HepG2 (cell line): ENCODE data around the gene SPARC. TPM values are rescaled to one million over a fixed set of nuclear protein-coding genes. Genes with fewer than 3 reads are reported as not detected.

Source experiments
- ATAC-seq: fragments of 200-7000 bp; cut with Tn5 transposase; 3 replicates; pipeline ENCODE4 v1.9.1; 2020; ENCODE audit warnings: mild to moderate bottlenecking, moderate library complexity
- BruUV-seq: library from RNA; stranded (reverse); fragments of 400-500 nt; replicated peaks from 2 replicates; lab custom pipeline; 2021; lab: Mats Ljungman, UMichigan
- CTCF ChIA-PET: fragments of 300-600 bp; formaldehyde crosslinking; extraction: SDS; loops from one replicate; lab custom pipeline; 2021; ENCODE audit warnings: low total read pairs, inconsistent platforms, low intra/inter-chr PET ratio; lab: Yijun Ruan, JAX
- POLR2A ChIA-PET: fragments of 350-600 bp; sonication (Branson Sonifier 250); formaldehyde crosslinking; loops from one replicate; lab custom pipeline; 2020; ENCODE audit warnings: antibody characterized with exemption, inconsistent platforms; lab: Yijun Ruan, JAX
- DNase-seq: peaks from one replicate; pipeline ENCODE4 v3.0.0-alpha.2; 2015; ENCODE audit warnings: low spot score
- FAIRE-seq: peaks from 3 replicates; lab custom pipeline; 2011; peaks lifted over from hg19 to GRCh38; lab: Jason Lieb, UNC
- H2AFZ ChIP-seq: one replicate; pipeline ENCODE4 v1.6.1; 2011; ENCODE audit warnings: low read length, inconsistent platforms
- H3K27ac ChIP-seq: fragments of 300-600 bp; 3 replicates; pipeline ENCODE4 v1.8.0; 2011; ENCODE audit warnings: mixed run types, mild to moderate bottlenecking, mixed read lengths, low read length, inconsistent platforms; ENCODE audit not compliant: insufficient read depth; ENCODE audit errors: extremely low read length
- H3K27me3 ChIP-seq, 2 experiments: fragments of 200-600 bp in 1 of 2; 2 replicates in 1 of 2; 3 replicates in 1 of 2; pipeline versions ENCODE4 v1.6.0 to v1.8.0; 2011; ENCODE audit warnings: low read length in 2 of 2, mild to moderate bottlenecking in 2 of 2, moderate library complexity in 2 of 2, inconsistent platforms in 1 of 2; ENCODE audit not compliant: insufficient read depth in 2 of 2, control insufficient read depth in 1 of 2
- H3K36me3 ChIP-seq, 2 experiments: fragments of 200-600 bp in 1 of 2; replicated peaks in 1 of 2; 2 replicates in 1 of 2; 3 replicates in 1 of 2; pipeline versions ENCODE4 v1.5.1 to v1.8.0; 2011; ENCODE audit warnings: low read length in 2 of 2, inconsistent platforms in 1 of 2; ENCODE audit not compliant: insufficient read depth in 2 of 2, control insufficient read depth in 1 of 2
- H3K4me1 ChIP-seq: 2 replicates; pipeline ENCODE4 v1.5.1; 2012; ENCODE audit warnings: low read length, inconsistent platforms; ENCODE audit not compliant: insufficient read depth
- H3K4me2 ChIP-seq: 2 replicates; pipeline ENCODE4 v1.6.0; 2011; ENCODE audit warnings: low read depth, low read length, inconsistent platforms
- H3K4me3 ChIP-seq, 3 experiments: fragments of 200-600 bp in 1 of 3; sonication (generic), shearing (Covaris generic) in 1 of 3; replicated peaks in 1 of 3; 2 replicates each; pipeline ENCODE4 v1.5.1; 2011 to 2016; ENCODE audit warnings: low read length in 3 of 3, inconsistent platforms in 2 of 3, low read depth in 2 of 3, mild to moderate bottlenecking in 2 of 3, control low read depth in 1 of 3, mixed read lengths in 1 of 3; ENCODE audit not compliant: insufficient read depth in 1 of 3
- H3K79me2 ChIP-seq: one replicate; pipeline ENCODE4 v1.6.1; 2011; ENCODE audit warnings: low read length, inconsistent platforms; ENCODE audit not compliant: insufficient read depth
- H3K9ac ChIP-seq: 2 replicates; pipeline ENCODE4 v1.6.0; 2011; ENCODE audit warnings: mild to moderate bottlenecking, low read depth, low read length, inconsistent platforms; ENCODE audit not compliant: insufficient read depth
- H3K9me3 ChIP-seq: 2 replicates; pipeline ENCODE4 v1.5.1; 2012; ENCODE audit warnings: mild to moderate bottlenecking, low read length
- H4K20me1 ChIP-seq: 2 replicates; pipeline ENCODE4 v1.6.0; 2011; ENCODE audit warnings: inconsistent platforms, mild to moderate bottlenecking, low read length, moderate library complexity; ENCODE audit not compliant: insufficient read depth
- AFF4 ChIP-seq: sonication (generic); formaldehyde crosslinking; IDR thresholded peaks from 2 replicates; pipeline ENCODE4 v1.4.0; 2020; ENCODE audit warnings: missing genetic modification reagents
- E2F1 ChIP-seq: sonication (generic); formaldehyde crosslinking; IDR thresholded peaks from 2 replicates; pipeline ENCODE4 v1.5.0; 2020; ENCODE audit warnings: missing genetic modification reagents
- ETV6 ChIP-seq: sonication (generic); formaldehyde crosslinking; conservative IDR thresholded peaks from 2 replicates; pipeline ENCODE4 v1.4.0; 2020; ENCODE audit warnings: missing genetic modification reagents
- FOXC1 ChIP-seq: sonication (generic); formaldehyde crosslinking; IDR thresholded peaks from 2 replicates; pipeline ENCODE4 v1.8.0; 2022; ENCODE audit warnings: mild to moderate bottlenecking, missing genetic modification reagents, borderline replicate concordance
- GMEB1 ChIP-seq: sonication (generic); formaldehyde crosslinking; IDR thresholded peaks from 2 replicates; pipeline ENCODE4 v1.5.1; 2020; ENCODE audit warnings: missing genetic modification reagents, mild to moderate bottlenecking, borderline replicate concordance
- ISX ChIP-seq: sonication (generic); formaldehyde crosslinking; conservative IDR thresholded peaks from 2 replicates; pipeline ENCODE4 v1.5.0; 2020; ENCODE audit warnings: missing genetic modification reagents
- REPIN1 ChIP-seq: sonication (generic); formaldehyde crosslinking; IDR thresholded peaks from 2 replicates; pipeline ENCODE4 v1.8.0; 2022; ENCODE audit warnings: missing genetic modification reagents, low read depth, mild to moderate bottlenecking, borderline replicate concordance
- ZBTB4 ChIP-seq: sonication (generic); formaldehyde crosslinking; IDR thresholded peaks from 2 replicates; pipeline ENCODE4 v1.4.0; 2020; ENCODE audit warnings: missing genetic modification reagents, mild to moderate bottlenecking, borderline replicate concordance
- ZNF501 ChIP-seq: sonication (generic); formaldehyde crosslinking; IDR thresholded peaks from 2 replicates; pipeline ENCODE4 v1.5.1; 2020; ENCODE audit warnings: mild to moderate bottlenecking, moderate library complexity, missing genetic modification reagents
- ZNF629 ChIP-seq: sonication (generic); formaldehyde crosslinking; conservative IDR thresholded peaks from 2 replicates; pipeline ENCODE4 v1.5.0; 2020; ENCODE audit warnings: missing genetic modification reagents
- ZSCAN21 ChIP-seq: sonication (generic); formaldehyde crosslinking; IDR thresholded peaks from 2 replicates; pipeline ENCODE4 v1.8.0; 2022; ENCODE audit warnings: mild to moderate bottlenecking, missing genetic modification reagents, moderate library complexity, borderline replicate concordance
- ZSCAN31 ChIP-seq: sonication (generic); formaldehyde crosslinking; IDR thresholded peaks from 2 replicates; pipeline ENCODE4 v1.5.0; 2020; ENCODE audit warnings: low read depth, mild to moderate bottlenecking, missing genetic modification reagents
- WGBS: methylation state at CpG from one replicate; pipeline ENCODE4 v1.1.6; 2017; ENCODE audit warnings: low lambda C conversion rate; 5-methylcytosine and 5-hydroxymethylcytosine counted together
- in situ Hi-C: cut with HindIII; loops from 2 replicates; pipeline ENCODE4 v1.10.0; 2017; ENCODE audit warnings: low pct_unique_long_range_greater_than_20kb; ENCODE audit not compliant: extremely low pct_ligation_motif_present
- intact Hi-C: fragments of 100-400 bp; cut with micrococcal nuclease; formaldehyde crosslinking; loops from one replicate; pipeline ENCODE4 v1.10.0; 2022; ENCODE audit not compliant: unreplicated experiment
- polyA plus RNA-seq, 8 experiments: library from polyadenylated mRNA; depleted of rRNA in 3 of 8; stranded (reverse) in 7 of 8; unstranded in 1 of 8; fragments of >200 nt; fragmentation: Illumina TruSeq in 4 of 8; extraction: Trizol in 4 of 8; gene quantifications; 2 replicates each; pipeline versions ENCODE4 v1.2.1 to v1.2.3, GENCODE V29; 2011 to 2016; ENCODE audit warnings: low read depth in 4 of 8, missing spikeins in 1 of 8, mixed read lengths in 1 of 8; ENCODE audit not compliant: insufficient read depth in 1 of 8
- total RNA-seq, 5 experiments: library from RNA; depleted of rRNA; stranded (reverse); fragments of >200 nt; fragmentation: Illumina TruSeq; extraction: Trizol; gene quantifications; 2 replicates each; pipeline ENCODE4 v1.2.3, GENCODE V29; 2016; ENCODE audit warnings: low read depth in 1 of 5

Gene SPARC
- total and polyA plus RNA-seq, 2 of the 13 experiments (the other 11 are each of a cell fraction or from before 2014, with no cell fraction given), result 76.7 to 192 TPM

- no peak for TF ChIP-seq ZNF501
- TF ChIP-seq FOXC1 (CRISPR knock-in tag), result no peak
- TF ChIP-seq ZSCAN21 (CRISPR knock-in tag), result no peak
- no peak for TF ChIP-seq REPIN1 (CRISPR knock-in tag)
These were observed 16.5 kb downstream of the SPARC start (continued) for GRCh38 chr5:151670083-151670686.

GRCh38 chr5:151667083-151667482 is 19.6 kb downstream of the SPARC start:
- Histone ChIP-seq H3K9me3 (no peaks in the 10 kb centered on the region), H4K20me1 (no peaks in the 10 kb centered on the region), H3K4me1 (peaks cover 18% of the 10 kb centered on the region), H3K4me3 (no peak overlapping the region), H3K79me2 (no peaks in the 10 kb centered on the region), H3K27me3 (no peaks in the 10 kb centered on the region), H3K9ac (no peak overlapping the region), H2AFZ (no peak overlapping the region), H3K36me3 (peaks cover 3% of the 10 kb centered on the region in 2 experiments; a peak in 3 of 5 replicates), H3K27ac (no peak overlapping the region), H3K4me2 (no peak overlapping the region)
- no TSS peak for BruUV-seq
- in situ Hi-C loops (no loop called here), intact Hi-C loops (no loop called here)
- CTCF ChIA-PET, result no interaction called here
- no peak for FAIRE-seq
- POLR2A ChIA-PET, result no interaction called here
- 29% methylated on average over 1 of the region's 7 CpGs for WGBS
- ATAC-seq, result no peak
- no peak for DNase-seq
- TF ChIP-seq ZNF629, result no peak
- no peak for TF ChIP-seq E2F1 (CRISPR knock-in tag)
- TF ChIP-seq ZBTB4, result no peak
- TF ChIP-seq GMEB1 (CRISPR knock-in tag), result no peak
- TF ChIP-seq AFF4 (CRISPR knock-in tag), result no peak
- no peak for TF ChIP-seq ISX
- no peak for TF ChIP-seq ETV6 (CRISPR knock-in tag)
- TF ChIP-seq ZSCAN31 (CRISPR knock-in tag), result no peak
